ENCODE results near the gene OR52E5. TPM values are rescaled to one million over a fixed set of nuclear protein-coding genes. Genes with fewer than 3 reads are reported as not detected.

OR52E5 gene
- total RNA-seq, 4 donors from 2014 or later: not detected

GRCh38 chr11:5865826-5866225 is 27.2 kb upstream of the OR52E5 start:
- no peaks in the 10 kb centered on the region for H3K9me3 ChIP-seq
- no peaks in the 10 kb centered on the region for H3K36me3 ChIP-seq
- WGBS, 2 donors: 87 to 93% methylated on average over 2 of the region's 2 CpGs
- TF ChIP-seq POLR2A (IDR thresholded peaks at IDR 0.05) (no peak), CTCF (IDR thresholded peaks at IDR 0.05) (no peak)
- DNase-seq: no peak
- intact Hi-C loops (cut with DNase I): no loop called here
- H3K27me3 ChIP-seq: no peaks in the 10 kb centered on the region
- H3K27ac ChIP-seq: no peak overlapping the region
- no peak overlapping the region for H3K4me3 ChIP-seq (replicated peaks in 1 of 3)
- no peaks in the 10 kb centered on the region for H3K4me1 ChIP-seq

GRCh38 chr11:5878564-5878963 is 14.4 kb upstream of the OR52E5 start:
- H3K4me3 ChIP-seq (replicated peaks in 1 of 3): no peak overlapping the region
- TF ChIP-seq CTCF (IDR thresholded peaks at IDR 0.05) (no peak), POLR2A (IDR thresholded peaks at IDR 0.05) (no peak)
- DNase-seq: no peak
- no peaks in the 10 kb centered on the region for H3K4me1 ChIP-seq
- H3K27me3 ChIP-seq: no peaks in the 10 kb centered on the region
- H3K36me3 ChIP-seq: no peaks in the 10 kb centered on the region
- no peaks in the 10 kb centered on the region for H3K9me3 ChIP-seq
- H3K27ac ChIP-seq: no peak overlapping the region
- WGBS, 2 donors: 59 to 68% methylated on average over 2 of the region's 2 CpGs
- intact Hi-C loops (cut with DNase I): no loop called here

- Histone ChIP-seq H3K4me1 (no peaks in the 10 kb centered on the region), H3K27ac (no peak within 1 kb of the TSS), H3K36me3 (no peaks in the 10 kb centered on the region), H3K9me3 (no peaks in the 10 kb centered on the region), H3K4me3 (replicated peaks in 1 of 3) (no peak within 1 kb of the TSS), H3K27me3 (no peaks in the 10 kb centered on the region)
- WGBS, 2 donors: 85% methylated on average over 4 of the region's 4 CpGs
- intact Hi-C loops (cut with DNase I): no loop called here
- DNase-seq: no peak
- no peak for TF ChIP-seq CTCF (IDR thresholded peaks at IDR 0.05)
- TF ChIP-seq POLR2A (IDR thresholded peaks at IDR 0.05): no peak
Measured at GRCh38 chr11:5880329-5880728, 12.7 kb upstream of the OR52E5 start, which contains the start of gene OR52E4. Gene OR52E4 (plus strand): TSS chr11:5880629. CDS start chr11:5884293, 3,664 bp downstream.

GRCh38 chr11:5881756-5882155 is 11.3 kb upstream of the OR52E5 start:
- H3K4me1 ChIP-seq: no peaks in the 10 kb centered on the region
- no peak overlapping the region for H3K27ac ChIP-seq
- intact Hi-C loops (cut with DNase I): no loop called here
- H3K36me3 ChIP-seq: no peaks in the 10 kb centered on the region
- H3K9me3 ChIP-seq: no peaks in the 10 kb centered on the region
- no peaks in the 10 kb centered on the region for H3K27me3 ChIP-seq
- H3K4me3 ChIP-seq (replicated peaks in 1 of 3): no peak overlapping the region
- DNase-seq: no peak
- TF ChIP-seq CTCF (IDR thresholded peaks at IDR 0.05) (no peak), POLR2A (IDR thresholded peaks at IDR 0.05) (no peak)

GRCh38 chr11:5887172-5887571 is 5.8 kb upstream of the OR52E5 start:
- 70 to 75% methylated on average over 3 of the region's 3 CpGs for WGBS, 2 donors
- no peak for TF ChIP-seq POLR2A (IDR thresholded peaks at IDR 0.05)
- TF ChIP-seq CTCF (IDR thresholded peaks at IDR 0.05): no peak
- H3K4me1 ChIP-seq: no peaks in the 10 kb centered on the region
- H3K27me3 ChIP-seq: no peaks in the 10 kb centered on the region
- intact Hi-C loops (cut with DNase I): no loop called here
- H3K36me3 ChIP-seq: no peaks in the 10 kb centered on the region
- no peak overlapping the region for H3K27ac ChIP-seq
- no peak for DNase-seq
- no peaks in the 10 kb centered on the region for H3K9me3 ChIP-seq
- H3K4me3 ChIP-seq (replicated peaks in 1 of 3): no peak overlapping the region
